Caco-2 (cell line): ENCODE data around the gene LPIN1. TPM values are rescaled to one million over a fixed set of nuclear protein-coding genes. Genes with fewer than 3 reads are reported as not detected.

Experiments
- BruUV-seq: library from RNA; stranded (reverse); fragments of 400-500 nt; replicated peaks from 2 replicates; lab custom pipeline; 2021; lab: Mats Ljungman, UMichigan
- CTCF ChIA-PET: fragments of 300-600 bp; sonication (Branson Sonifier 250); formaldehyde crosslinking; loops from one replicate; lab custom pipeline; 2022; ENCODE audit warnings: antibody characterized with exemption; lab: Charles Lee
- POLR2A ChIA-PET: fragments of 300-600 bp; sonication (Branson Sonifier 250); formaldehyde crosslinking; loops from one replicate; lab custom pipeline; 2022; ENCODE audit warnings: antibody characterized with exemption; lab: Charles Lee
- DNase-seq, 2 experiments: peaks; one replicate each; pipeline versions ENCODE4 v3.0.0 to v3.0.0-alpha.2; 2020 to 2022
- H3K27me3 ChIP-seq: replicated peaks from 2 replicates; pipeline ENCODE4 v1.6.0; 2011; ENCODE audit warnings: low read length; ENCODE audit not compliant: control insufficient read depth, insufficient read depth
- H3K36me3 ChIP-seq: 2 replicates; pipeline ENCODE4 v1.5.1; 2011; ENCODE audit warnings: low read length; ENCODE audit not compliant: control insufficient read depth, insufficient read depth
- H3K4me1 ChIP-seq: fragments of 250-450 bp; sonication (Bioruptor Pico); 2 replicates; pipeline ENCODE4 v1.5.1; 2020; ENCODE audit warnings: mild to moderate bottlenecking
- H3K4me3 ChIP-seq: 2 replicates; pipeline ENCODE4 v1.5.1; 2011; ENCODE audit warnings: low read depth, mild to moderate bottlenecking, control low read depth, low read length
- H3K9me3 ChIP-seq: fragments of 250-450 bp; sonication (Bioruptor Pico); 2 replicates; pipeline ENCODE4 v1.5.1; 2020; ENCODE audit warnings: mild to moderate bottlenecking, moderate library complexity
- H3K27ac Mint-ChIP-seq: one replicate; pipeline ENCODE4 v1.8.0; 2022; ENCODE audit warnings: mixed read lengths; ENCODE audit not compliant: unreplicated experiment
- H3K27me3 Mint-ChIP-seq: one replicate; pipeline ENCODE4 v1.8.0; 2022; ENCODE audit warnings: mixed read lengths; ENCODE audit not compliant: insufficient read depth, unreplicated experiment
- H3K36me3 Mint-ChIP-seq: one replicate; pipeline ENCODE4 v1.8.0; 2022; ENCODE audit warnings: mild to moderate bottlenecking, mixed read lengths; ENCODE audit not compliant: insufficient read depth, unreplicated experiment
- H3K4me1 Mint-ChIP-seq: one replicate; pipeline ENCODE4 v1.8.0; 2022; ENCODE audit warnings: low read depth, mixed read lengths; ENCODE audit not compliant: unreplicated experiment
- H3K4me3 Mint-ChIP-seq: one replicate; pipeline ENCODE4 v1.8.0; 2022; ENCODE audit warnings: mild to moderate bottlenecking, moderate library complexity, mixed read lengths; ENCODE audit not compliant: unreplicated experiment
- H3K9me3 Mint-ChIP-seq: one replicate; pipeline ENCODE4 v1.8.0; 2022; ENCODE audit warnings: mixed read lengths; ENCODE audit not compliant: unreplicated experiment
- intact Hi-C: fragments of 100-400 bp; cut with micrococcal nuclease; formaldehyde crosslinking; loops from one replicate; pipeline ENCODE4 v1.10.0; 2022; ENCODE audit not compliant: unreplicated experiment
- total RNA-seq: library from RNA; stranded (reverse); gene quantifications from 2 replicates; pipeline ENCODE4 v1.2.3, GENCODE V29; 2022
- TF ChIP-seq, protein P1 (sequence below), 2 experiments: fragments of 200-600 bp in 1 of 2; IDR thresholded peaks; 1 replicate in 1 of 2; 2 replicates in 1 of 2; pipeline versions ENCODE4 v1.5.1 to v1.8.0; 2011 to 2022; ENCODE audit warnings: antibody characterized with exemption in 1 of 2, control low read depth in 1 of 2, inconsistent platforms in 1 of 2, low read depth in 1 of 2, low read length in 1 of 2, mild to moderate bottlenecking in 1 of 2, moderate library complexity in 1 of 2; ENCODE audit not compliant: insufficient read depth in 1 of 2, severe bottlenecking in 1 of 2, unreplicated experiment in 1 of 2

The LPIN1 gene
- total RNA-seq, 1 experiment from 2014 or later: 12.5 TPM

- no TSS peak for BruUV-seq
- Histone ChIP-seq H3K4me3 (no peak overlapping the region), H3K4me1 (no peaks in the 10 kb centered on the region), H3K36me3 (no peaks in the 10 kb centered on the region), H3K9me3 (no peaks in the 10 kb centered on the region), H3K27me3 (no peaks in the 10 kb centered on the region)
- TF ChIP-seq, protein P1, sequence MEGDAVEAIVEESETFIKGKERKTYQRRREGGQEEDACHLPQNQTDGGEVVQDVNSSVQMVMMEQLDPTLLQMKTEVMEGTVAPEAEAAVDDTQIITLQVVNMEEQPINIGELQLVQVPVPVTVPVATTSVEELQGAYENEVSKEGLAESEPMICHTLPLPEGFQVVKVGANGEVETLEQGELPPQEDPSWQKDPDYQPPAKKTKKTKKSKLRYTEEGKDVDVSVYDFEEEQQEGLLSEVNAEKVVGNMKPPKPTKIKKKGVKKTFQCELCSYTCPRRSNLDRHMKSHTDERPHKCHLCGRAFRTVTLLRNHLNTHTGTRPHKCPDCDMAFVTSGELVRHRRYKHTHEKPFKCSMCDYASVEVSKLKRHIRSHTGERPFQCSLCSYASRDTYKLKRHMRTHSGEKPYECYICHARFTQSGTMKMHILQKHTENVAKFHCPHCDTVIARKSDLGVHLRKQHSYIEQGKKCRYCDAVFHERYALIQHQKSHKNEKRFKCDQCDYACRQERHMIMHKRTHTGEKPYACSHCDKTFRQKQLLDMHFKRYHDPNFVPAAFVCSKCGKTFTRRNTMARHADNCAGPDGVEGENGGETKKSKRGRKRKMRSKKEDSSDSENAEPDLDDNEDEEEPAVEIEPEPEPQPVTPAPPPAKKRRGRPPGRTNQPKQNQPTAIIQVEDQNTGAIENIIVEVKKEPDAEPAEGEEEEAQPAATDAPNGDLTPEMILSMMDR (IDR thresholded peaks at IDR 0.05; ENCODE audit: insufficient read depth in 1 of 2, low read depth in 1 of 2, low read length in 1 of 2, severe bottlenecking in 1 of 2, unreplicated experiment in 1 of 2): no peak
- peaks cover 17% of the 10 kb centered on the region for H3K36me3 Mint-ChIP-seq
- no peaks in the 10 kb centered on the region for H3K4me1 Mint-ChIP-seq
- H3K27ac Mint-ChIP-seq: no peak overlapping the region
- no peak overlapping the region for H3K4me3 Mint-ChIP-seq
- no peaks in the 10 kb centered on the region for H3K27me3 Mint-ChIP-seq
- H3K9me3 Mint-ChIP-seq: no peaks in the 10 kb centered on the region
- POLR2A ChIA-PET: no interaction called here
- CTCF ChIA-PET: interaction anchor here (0.8 to 1.5 kb wide), 3 partner anchors 40 to 91 kb away, joined by 3 to 8 read pairs (median 3); no protein-coding TSS in a partner anchor
- DNase-seq: no peak
- intact Hi-C loops: no loop called here
Observed at GRCh38 chr2:11784280-11784679, 37.8 kb downstream of the LPIN1 start.

GRCh38 chr2:11784747-11785610 is 38.5 kb downstream of the LPIN1 start:
- H3K36me3 ChIP-seq: no peaks in the 10 kb centered on the region
- no TSS peak for BruUV-seq
- no peaks in the 10 kb centered on the region for H3K4me1 ChIP-seq
- no peaks in the 10 kb centered on the region for H3K4me1 Mint-ChIP-seq
- intact Hi-C loops: no loop called here
- H3K4me3 Mint-ChIP-seq: no peak overlapping the region
- DNase-seq: peak in 1 of 2 experiments; percentile 59
- H3K27me3 ChIP-seq: no peaks in the 10 kb centered on the region
- no peak overlapping the region for H3K4me3 ChIP-seq
- ChIA-PET CTCF (interaction anchor here (0.8 to 1.5 kb wide), 3 partner anchors 41 to 92 kb away, joined by 3 to 8 read pairs (median 3); no protein-coding TSS in a partner anchor), POLR2A (no interaction called here)
- H3K27me3 Mint-ChIP-seq: no peaks in the 10 kb centered on the region
- TF ChIP-seq, protein P1 (IDR thresholded peaks at IDR 0.05; ENCODE audit: insufficient read depth in 1 of 2, low read depth in 1 of 2, low read length in 1 of 2, severe bottlenecking in 1 of 2, unreplicated experiment in 1 of 2): peak; percentile 82 to 92
- no peaks in the 10 kb centered on the region for H3K9me3 Mint-ChIP-seq
- H3K9me3 ChIP-seq: no peaks in the 10 kb centered on the region
- H3K36me3 Mint-ChIP-seq: peaks cover 13% of the 10 kb centered on the region
- no peak overlapping the region for H3K27ac Mint-ChIP-seq

DNA sequence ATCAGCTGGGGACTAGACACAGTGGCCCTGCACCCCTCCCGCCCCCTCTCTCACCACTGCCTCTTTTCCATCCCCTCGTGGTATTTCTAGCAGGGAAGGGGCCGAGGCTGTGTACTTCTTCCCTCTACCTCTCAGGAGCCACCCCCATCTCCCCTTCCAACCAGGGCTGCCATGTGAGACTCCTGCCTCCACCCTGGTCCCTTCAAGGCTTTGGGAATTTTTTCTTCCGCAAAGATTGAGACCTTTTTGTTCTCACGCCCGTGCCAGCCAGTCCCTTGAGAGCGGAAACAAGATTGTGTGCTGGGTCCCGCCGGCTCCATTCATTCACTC is 39.1 kb downstream of the LPIN1 start:
- no peak for DNase-seq
- Histone ChIP-seq H3K4me3 (no peak overlapping the region), H3K36me3 (no peaks in the 10 kb centered on the region), H3K4me1 (no peaks in the 10 kb centered on the region), H3K27me3 (no peaks in the 10 kb centered on the region), H3K9me3 (no peaks in the 10 kb centered on the region)
- no TSS peak for BruUV-seq
- ChIA-PET CTCF (interaction anchor here (0.6 to 1.5 kb wide), 3 partner anchors 42 to 1211 kb away, joined by 3 to 8 read pairs (median 3); no protein-coding TSS in a partner anchor), POLR2A (no interaction called here)
- Mint-ChIP-seq H3K9me3 (no peaks in the 10 kb centered on the region), H3K4me3 (no peak overlapping the region), H3K4me1 (no peaks in the 10 kb centered on the region), H3K27ac (no peak overlapping the region), H3K36me3 (peaks cover 13% of the 10 kb centered on the region), H3K27me3 (no peaks in the 10 kb centered on the region)
- intact Hi-C loops: no loop called here
- TF ChIP-seq, protein P1 (IDR thresholded peaks at IDR 0.05; ENCODE audit: insufficient read depth in 1 of 2, low read depth in 1 of 2, low read length in 1 of 2, severe bottlenecking in 1 of 2, unreplicated experiment in 1 of 2): no peak
